Activated naive CD4-positive, alpha-beta T cell treated with anti-CD3 and anti-CD28 coated beads, Interleukin-2, amount 50 U/mL, for 16 hours (primary cell): ENCODE results near the gene EFR3B.
A peak's percentile ranks its signal among the peaks of the same experiment; 100 is the strongest.

Experiments
- DNase-seq: peaks from one replicate; pipeline ENCODE4 v3.0.0-alpha.2; 2020

The EFR3B gene

DNA sequence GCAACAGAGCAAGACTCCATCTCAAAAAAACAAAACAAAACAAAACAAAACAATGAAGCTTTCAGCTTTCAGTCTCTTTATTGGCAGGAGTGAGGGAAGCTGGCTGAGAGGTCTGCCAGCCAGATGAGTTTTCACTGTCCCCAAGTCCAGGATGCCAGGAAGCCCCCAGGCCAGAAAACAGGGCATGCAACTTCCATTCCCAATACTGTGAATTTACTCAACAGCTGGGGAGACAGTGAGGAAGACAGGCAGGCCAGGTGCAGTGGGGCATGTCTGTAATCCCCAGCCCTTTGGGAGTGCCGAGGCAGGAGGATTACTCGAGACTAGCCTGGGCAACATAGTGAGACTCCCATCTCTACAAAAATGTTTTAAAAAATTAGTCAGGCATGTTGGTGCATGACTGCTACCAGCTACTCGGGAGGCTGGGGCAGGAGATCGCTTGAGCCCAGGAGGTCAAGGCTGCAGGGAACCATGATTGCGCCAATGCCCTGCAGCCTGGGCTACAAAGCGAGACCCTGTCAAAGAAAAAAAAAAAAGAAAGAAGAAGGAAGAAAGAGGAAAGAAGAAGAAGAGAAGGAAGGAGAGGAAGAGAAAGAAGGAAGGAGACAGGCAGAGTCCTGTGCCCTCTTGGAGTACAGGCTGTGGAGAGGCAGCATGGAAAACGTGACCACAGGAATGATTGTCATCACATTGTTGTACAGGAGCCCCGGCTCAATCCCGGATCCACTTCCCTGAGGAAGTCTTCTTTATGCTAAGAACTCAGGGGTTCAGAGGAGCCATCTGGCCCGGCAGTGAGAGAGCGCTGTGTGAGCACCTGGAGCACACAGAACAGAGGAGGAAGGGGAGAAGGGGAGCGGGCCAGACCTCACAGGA is 155.7 kb downstream of the EFR3B start:
- no peak for DNase-seq

DNA sequence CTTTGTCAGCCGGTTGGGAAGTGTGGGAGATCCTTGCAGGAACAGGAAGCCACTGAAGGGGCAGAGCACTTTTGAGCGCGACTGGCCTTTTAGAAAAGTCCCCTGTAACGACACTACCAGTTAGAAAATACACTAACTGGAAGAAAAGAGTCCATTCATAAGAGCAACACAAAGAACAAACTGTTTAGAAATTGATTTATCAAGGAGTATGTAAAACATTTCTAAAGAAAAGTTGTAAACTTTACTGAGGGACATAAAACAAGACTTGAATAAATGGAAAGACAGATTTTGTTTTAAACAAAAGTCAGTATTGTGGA is 156.3 kb downstream of the EFR3B start:
- DNase-seq = no peak

DNA sequence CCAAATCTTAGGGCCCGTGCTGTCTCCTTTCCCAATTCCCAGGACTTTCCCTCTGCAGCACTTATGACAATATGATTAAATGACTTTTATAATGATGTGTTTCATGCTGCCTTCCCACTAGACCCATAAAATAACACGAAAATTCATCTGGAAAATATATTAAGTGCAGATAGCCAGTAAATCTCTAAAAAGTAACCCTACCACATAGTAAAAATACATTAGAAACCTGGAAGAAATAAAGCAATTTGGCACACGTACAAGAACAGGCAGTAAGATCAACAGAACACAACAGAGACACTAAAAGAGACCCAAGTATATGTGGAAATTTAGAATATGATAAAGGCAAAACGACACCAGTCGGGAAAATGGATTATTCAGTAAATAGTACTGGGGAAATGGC is 156.7 kb downstream of the EFR3B start:
- no peak for DNase-seq

DNA sequence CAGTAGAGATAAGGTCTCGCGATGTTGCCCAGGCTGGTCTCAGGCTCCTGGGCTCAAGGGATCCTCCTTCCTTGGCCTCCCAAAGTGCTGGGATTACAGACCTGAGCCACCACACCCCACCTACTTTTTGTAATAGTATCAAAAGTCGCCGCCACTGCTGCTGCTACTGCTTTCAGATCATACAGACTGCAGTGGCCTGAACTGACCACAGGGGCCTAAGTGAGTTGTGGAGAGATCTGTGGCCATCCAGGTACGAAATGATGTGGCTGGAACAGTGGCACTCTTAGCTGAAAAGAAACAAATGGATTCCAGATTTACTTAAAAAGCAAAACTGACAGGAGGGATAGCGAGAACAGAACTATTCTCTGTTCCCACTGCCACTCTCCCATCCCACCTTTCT is 159.4 kb downstream of the EFR3B start:
- no peak for DNase-seq

DNA sequence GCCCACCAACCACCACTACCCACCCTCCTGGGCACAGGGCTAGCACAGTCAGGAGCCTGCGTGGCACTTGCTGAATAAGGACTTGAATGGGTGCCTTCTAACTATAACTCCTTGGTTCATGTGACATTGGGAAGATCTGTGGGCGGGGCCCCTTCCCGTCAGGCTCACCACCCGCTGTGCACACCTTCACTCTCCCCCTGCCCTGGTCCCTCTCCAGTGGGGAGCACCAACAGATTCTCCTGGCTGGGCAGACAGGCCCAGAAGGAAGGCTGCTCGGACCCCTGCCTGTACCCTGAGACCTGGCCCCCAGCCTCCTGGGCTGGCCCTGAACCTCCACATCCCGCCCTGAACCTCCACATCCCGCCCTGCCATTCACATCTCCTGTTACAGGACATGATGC is 159.9 kb downstream of the EFR3B start:
- no peak for DNase-seq

DNA sequence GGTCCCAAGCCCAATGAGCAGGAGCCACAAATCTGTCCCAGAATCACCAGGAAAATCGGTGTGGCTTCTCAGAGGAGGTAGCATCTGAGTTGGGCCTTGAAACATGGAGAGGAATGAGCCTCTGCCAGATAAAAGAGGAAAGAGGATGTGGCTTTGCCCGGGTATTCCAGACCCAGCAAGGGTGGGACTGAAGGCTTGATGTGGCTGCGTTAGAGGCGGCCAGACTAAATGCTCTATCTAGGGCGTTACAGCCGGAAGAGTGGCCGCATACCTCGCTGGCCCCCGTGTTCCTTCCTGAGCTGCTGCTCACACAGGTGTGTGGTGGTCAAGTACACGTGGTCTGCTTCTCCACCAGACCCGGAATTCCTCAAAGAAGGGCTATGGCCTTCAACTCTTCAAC is 160.4 kb downstream of the EFR3B start:
- DNase-seq = no peak

DNA sequence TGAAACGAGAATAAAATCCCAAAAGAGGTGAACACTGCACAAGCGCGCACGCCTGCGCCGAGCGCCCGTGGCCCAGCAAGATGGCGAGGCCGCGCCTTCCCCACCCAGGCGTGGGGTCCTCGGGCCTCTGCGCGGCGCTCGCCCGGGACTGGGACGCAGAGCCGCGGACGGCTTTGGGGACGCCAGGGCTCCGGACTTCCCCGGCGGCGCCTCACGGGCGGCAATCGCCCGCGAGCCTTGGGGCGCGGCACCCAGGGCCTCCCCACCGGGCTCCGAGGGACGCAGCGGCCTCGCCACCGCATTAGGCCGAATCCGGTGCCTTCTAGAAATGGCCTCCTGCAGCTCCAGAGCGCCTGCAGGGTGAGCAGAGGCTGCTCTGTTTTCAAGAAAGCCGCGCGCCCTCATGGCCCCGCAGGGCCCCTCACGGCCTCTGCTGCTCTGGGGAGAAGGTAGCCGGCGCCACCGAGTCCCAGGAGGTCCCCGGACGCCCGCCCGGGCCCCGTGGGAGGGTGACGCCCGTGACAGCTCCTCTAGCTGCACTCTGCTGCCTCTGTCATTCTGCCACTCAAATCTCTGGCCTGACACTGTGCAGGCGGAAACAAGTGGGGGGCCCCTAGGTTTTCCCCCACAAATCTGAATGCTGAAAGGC is 162.4 kb downstream of the EFR3B start:
- peak; percentile 36 for DNase-seq

DNA sequence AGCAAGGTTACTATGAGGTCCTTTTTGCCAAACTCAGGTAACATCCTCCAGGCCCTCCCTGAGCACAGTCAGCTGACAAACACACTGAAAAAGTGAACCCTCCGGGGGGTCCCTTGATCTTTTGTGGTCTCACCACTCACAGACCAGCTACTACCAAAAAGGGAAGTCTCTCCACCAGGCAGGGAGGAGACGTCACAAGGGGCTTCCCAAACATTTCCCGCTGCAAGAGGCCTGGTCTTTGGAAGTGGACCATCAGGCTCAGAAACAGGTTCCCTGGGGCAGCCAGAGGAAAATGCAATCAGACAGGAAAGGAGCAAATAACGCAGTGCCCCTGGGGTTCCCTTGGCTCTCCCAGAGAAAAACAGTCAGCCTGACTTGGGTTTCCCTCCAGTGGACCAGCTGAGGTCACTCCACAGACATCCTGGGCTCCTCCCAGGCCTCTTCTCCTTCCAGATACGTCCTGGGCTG is 165.2 kb downstream of the EFR3B start:
- DNase-seq = no peak
